IPS DF 4.7 (cell line): ENCODE measurements around the gene HGFAC.
"Not testable (repeated sequence)": the region's sequence is repeated elsewhere in the genome, so short reads cannot be mapped to it uniquely, and the experiment has no call there.

ENCODE experiments used
- DNase-seq: peaks from one replicate; pipeline ENCODE4 v3.0.0-alpha.2; 2013; ENCODE audit warnings: low spot score; ENCODE audit errors: extremely low read depth

The HGFAC gene

GRCh38 chr4:3442460-3442958, 741 bp downstream of the HGFAC start:
- no peak for DNase-seq

GRCh38 chr4:3442959-3443749, 1.4 kb downstream of the HGFAC start:
- DNase-seq = no peak

GRCh38 chr4:3443750-3444309, 2.1 kb downstream of the HGFAC start:
- DNase-seq = no peak

- DNase-seq = no peak
Observed at GRCh38 chr4:3444351-3445110, 2.8 kb downstream of the HGFAC start.

GRCh38 chr4:3445111-3445820, 3.5 kb downstream of the HGFAC start:
- no peak for DNase-seq

GRCh38 chr4:3445829-3446545, 4.2 kb downstream of the HGFAC start:
- no peak for DNase-seq

- DNase-seq = no peak
Observed at GRCh38 chr4:3446631-3447320, 5.0 kb downstream of the HGFAC start.

- no peak for DNase-seq
Observed at GRCh38 chr4:3447431-3448395, 5.9 kb downstream of the HGFAC start.

GRCh38 chr4:3449047-3449573, 7.3 kb downstream of the HGFAC start:
- no peak for DNase-seq

GRCh38 chr4:3449574-3450534, 8.1 kb downstream of the HGFAC start:
- no peak for DNase-seq

- no peak for DNase-seq
Observed at GRCh38 chr4:3450643-3451042, 8.9 kb downstream of the HGFAC start.

GRCh38 chr4:3451956-3452355, 10.2 kb downstream of the HGFAC start:
- DNase-seq = no peak

- DNase-seq = no peak
Observed at GRCh38 chr4:3452376-3452775, 10.6 kb downstream of the HGFAC start.

GRCh38 chr4:3455596-3455995, 13.8 kb downstream of the HGFAC start:
- DNase-seq = not testable (repeated sequence)

GRCh38 chr4:3458371-3458770, 16.6 kb downstream of the HGFAC start:
- DNase-seq = no peak

GRCh38 chr4:3459156-3459555, 17.4 kb downstream of the HGFAC start:
- DNase-seq = not testable (repeated sequence)

- DNase-seq = no peak
Observed at GRCh38 chr4:3460926-3461325, 19.2 kb downstream of the HGFAC start.
